HL-60 (cell line): Measurements from ENCODE around the gene NOG.

ENCODE experiments used
- POLR2AphosphoS5 ChIP-seq: IDR thresholded peaks from 2 replicates; pipeline ENCODE4 v1.6.1; 2012; ENCODE audit warnings: low read depth
- SPI1 ChIP-seq: IDR thresholded peaks from 2 replicates; pipeline ENCODE4 v1.6.1; 2012; ENCODE audit warnings: low read depth, mild to moderate bottlenecking, borderline replicate concordance
- TF ChIP-seq, protein P1 (sequence below): IDR thresholded peaks from one replicate; pipeline ENCODE4 v1.5.1; 2011; ENCODE audit warnings: low read length, control low read depth, inconsistent platforms; ENCODE audit not compliant: insufficient read depth
- TF ChIP-seq, protein P2 (sequence below): IDR thresholded peaks from 2 replicates; pipeline ENCODE4 v1.6.1; 2012; ENCODE audit warnings: low read depth; ENCODE audit not compliant: insufficient replicate concordance

GRCh38 chr17:56545106-56545505, 48.4 kb upstream of the NOG start:
- TF ChIP-seq, protein P1, sequence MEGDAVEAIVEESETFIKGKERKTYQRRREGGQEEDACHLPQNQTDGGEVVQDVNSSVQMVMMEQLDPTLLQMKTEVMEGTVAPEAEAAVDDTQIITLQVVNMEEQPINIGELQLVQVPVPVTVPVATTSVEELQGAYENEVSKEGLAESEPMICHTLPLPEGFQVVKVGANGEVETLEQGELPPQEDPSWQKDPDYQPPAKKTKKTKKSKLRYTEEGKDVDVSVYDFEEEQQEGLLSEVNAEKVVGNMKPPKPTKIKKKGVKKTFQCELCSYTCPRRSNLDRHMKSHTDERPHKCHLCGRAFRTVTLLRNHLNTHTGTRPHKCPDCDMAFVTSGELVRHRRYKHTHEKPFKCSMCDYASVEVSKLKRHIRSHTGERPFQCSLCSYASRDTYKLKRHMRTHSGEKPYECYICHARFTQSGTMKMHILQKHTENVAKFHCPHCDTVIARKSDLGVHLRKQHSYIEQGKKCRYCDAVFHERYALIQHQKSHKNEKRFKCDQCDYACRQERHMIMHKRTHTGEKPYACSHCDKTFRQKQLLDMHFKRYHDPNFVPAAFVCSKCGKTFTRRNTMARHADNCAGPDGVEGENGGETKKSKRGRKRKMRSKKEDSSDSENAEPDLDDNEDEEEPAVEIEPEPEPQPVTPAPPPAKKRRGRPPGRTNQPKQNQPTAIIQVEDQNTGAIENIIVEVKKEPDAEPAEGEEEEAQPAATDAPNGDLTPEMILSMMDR: no peak
- TF ChIP-seq, protein P2, sequence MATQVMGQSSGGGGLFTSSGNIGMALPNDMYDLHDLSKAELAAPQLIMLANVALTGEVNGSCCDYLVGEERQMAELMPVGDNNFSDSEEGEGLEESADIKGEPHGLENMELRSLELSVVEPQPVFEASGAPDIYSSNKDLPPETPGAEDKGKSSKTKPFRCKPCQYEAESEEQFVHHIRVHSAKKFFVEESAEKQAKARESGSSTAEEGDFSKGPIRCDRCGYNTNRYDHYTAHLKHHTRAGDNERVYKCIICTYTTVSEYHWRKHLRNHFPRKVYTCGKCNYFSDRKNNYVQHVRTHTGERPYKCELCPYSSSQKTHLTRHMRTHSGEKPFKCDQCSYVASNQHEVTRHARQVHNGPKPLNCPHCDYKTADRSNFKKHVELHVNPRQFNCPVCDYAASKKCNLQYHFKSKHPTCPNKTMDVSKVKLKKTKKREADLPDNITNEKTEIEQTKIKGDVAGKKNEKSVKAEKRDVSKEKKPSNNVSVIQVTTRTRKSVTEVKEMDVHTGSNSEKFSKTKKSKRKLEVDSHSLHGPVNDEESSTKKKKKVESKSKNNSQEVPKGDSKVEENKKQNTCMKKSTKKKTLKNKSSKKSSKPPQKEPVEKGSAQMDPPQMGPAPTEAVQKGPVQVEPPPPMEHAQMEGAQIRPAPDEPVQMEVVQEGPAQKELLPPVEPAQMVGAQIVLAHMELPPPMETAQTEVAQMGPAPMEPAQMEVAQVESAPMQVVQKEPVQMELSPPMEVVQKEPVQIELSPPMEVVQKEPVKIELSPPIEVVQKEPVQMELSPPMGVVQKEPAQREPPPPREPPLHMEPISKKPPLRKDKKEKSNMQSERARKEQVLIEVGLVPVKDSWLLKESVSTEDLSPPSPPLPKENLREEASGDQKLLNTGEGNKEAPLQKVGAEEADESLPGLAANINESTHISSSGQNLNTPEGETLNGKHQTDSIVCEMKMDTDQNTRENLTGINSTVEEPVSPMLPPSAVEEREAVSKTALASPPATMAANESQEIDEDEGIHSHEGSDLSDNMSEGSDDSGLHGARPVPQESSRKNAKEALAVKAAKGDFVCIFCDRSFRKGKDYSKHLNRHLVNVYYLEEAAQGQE: no peak
- TF ChIP-seq POLR2AphosphoS5 (no peak), SPI1 (no peak)
